ENCODE measurements around the gene PPHLN1. TPM values are rescaled to one million over a fixed set of nuclear protein-coding genes. Genes with fewer than 3 reads are reported as not detected.
A peak's percentile ranks its signal among the peaks of the same experiment; 100 is the strongest.
"Not testable (repeated sequence)": the region's sequence is repeated elsewhere in the genome, so short reads cannot be mapped to it uniquely, and the experiment has no call there.

The PPHLN1 gene
- total RNA-seq, 1 donor from 2014 or later: 74.9 TPM

DNA sequence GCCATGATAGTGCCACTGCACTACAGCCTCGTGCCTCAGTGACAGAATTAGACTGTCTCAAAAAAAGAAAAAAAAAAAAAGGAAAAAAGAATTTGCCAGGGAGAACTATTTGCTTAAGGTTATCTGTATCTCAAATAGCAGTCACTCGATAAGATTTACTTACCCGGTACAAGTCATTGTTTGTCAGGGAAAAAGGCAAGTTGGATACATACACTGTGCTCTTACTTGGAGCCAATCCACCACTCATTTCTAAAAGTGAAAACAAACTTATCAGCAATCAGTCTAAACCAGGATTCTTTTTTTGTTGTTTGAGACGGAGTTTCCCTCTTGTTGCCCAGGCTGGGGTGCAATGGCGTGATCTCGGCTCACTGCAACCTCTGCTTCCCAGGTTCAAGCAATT is 2.1 kb upstream of the PPHLN1 start:
- no peaks in the 10 kb centered on the region for H3K9me3 Mint-ChIP-seq
- peaks cover 23% of the 10 kb centered on the region for H3K4me1 Mint-ChIP-seq
- TF ChIP-seq, protein P1, sequence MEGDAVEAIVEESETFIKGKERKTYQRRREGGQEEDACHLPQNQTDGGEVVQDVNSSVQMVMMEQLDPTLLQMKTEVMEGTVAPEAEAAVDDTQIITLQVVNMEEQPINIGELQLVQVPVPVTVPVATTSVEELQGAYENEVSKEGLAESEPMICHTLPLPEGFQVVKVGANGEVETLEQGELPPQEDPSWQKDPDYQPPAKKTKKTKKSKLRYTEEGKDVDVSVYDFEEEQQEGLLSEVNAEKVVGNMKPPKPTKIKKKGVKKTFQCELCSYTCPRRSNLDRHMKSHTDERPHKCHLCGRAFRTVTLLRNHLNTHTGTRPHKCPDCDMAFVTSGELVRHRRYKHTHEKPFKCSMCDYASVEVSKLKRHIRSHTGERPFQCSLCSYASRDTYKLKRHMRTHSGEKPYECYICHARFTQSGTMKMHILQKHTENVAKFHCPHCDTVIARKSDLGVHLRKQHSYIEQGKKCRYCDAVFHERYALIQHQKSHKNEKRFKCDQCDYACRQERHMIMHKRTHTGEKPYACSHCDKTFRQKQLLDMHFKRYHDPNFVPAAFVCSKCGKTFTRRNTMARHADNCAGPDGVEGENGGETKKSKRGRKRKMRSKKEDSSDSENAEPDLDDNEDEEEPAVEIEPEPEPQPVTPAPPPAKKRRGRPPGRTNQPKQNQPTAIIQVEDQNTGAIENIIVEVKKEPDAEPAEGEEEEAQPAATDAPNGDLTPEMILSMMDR (IDR thresholded peaks at IDR 0.05; ENCODE audit: unreplicated experiment): no peak
- no peak overlapping the region for H3K27ac Mint-ChIP-seq
- DNase-seq (ENCODE audit: low spot score in 2 of 2, unreplicated experiment in 2 of 2): no peak
- H3K4me3 Mint-ChIP-seq: no peak overlapping the region
- H3K27me3 Mint-ChIP-seq (ENCODE audit: low read depth): no peaks in the 10 kb centered on the region
- peaks cover 17% of the 10 kb centered on the region for H3K36me3 Mint-ChIP-seq

DNA sequence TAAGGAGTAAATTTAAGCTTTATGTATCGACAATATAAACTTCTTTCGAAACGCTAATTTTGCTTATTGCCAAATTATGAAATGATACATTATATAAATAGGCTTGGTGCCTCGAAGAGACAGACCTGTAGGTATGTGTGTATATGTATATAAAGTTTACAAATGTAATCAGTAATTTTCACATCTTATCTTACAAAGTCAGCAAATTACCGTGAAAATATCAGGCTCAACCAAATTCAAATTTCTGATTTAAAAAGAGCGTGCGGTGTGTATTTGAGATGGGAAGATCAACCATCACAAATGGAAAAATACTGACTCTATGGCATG is 678 bp upstream of the PPHLN1 start:
- TF ChIP-seq, protein P1 (IDR thresholded peaks at IDR 0.05; ENCODE audit: unreplicated experiment): no peak
- Mint-ChIP-seq H3K4me3 (peak overlapping the region; percentile 98), H3K27me3 (ENCODE audit: low read depth) (no peaks in the 10 kb centered on the region), H3K36me3 (peaks cover 12% of the 10 kb centered on the region), H3K27ac (peak overlapping the region; percentile 99), H3K4me1 (peaks cover 24% of the 10 kb centered on the region), H3K9me3 (no peaks in the 10 kb centered on the region)
- no peak for DNase-seq (ENCODE audit: low spot score in 2 of 2, unreplicated experiment in 2 of 2)

DNA sequence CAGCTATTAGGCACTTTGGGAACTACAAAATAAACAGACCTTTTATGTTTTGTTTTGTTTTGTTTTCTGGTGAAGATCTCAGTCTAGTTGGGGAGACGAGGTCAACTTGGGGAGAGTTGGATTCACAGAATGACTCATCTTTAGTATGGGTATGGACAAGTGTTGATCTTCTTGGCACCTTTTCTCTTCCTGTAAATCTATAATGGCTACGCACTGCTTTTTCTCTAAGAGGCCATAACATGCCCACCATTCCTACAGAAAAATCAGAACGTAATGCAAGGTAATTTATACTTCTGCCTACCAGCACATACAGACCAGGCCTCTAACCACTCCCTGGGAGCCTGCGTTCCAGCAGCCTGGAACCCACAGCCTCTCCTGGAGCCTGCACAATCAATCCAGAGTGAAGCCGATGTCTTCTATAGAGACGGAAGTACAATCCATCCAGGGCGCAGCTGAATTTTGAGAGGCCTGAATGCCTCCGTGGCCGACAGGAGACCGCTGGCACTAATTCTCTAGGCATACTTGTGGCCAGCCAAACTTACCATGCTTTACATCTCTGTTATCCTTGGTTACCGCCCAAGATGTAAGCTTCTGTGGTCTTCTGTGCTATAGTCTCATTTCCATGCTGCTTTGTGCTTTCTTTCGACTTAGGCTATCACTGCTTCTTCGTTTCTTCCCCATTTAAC is 717 bp downstream of the PPHLN1 start:
- TF ChIP-seq, protein P1 (IDR thresholded peaks at IDR 0.05; ENCODE audit: unreplicated experiment): no peak
- Mint-ChIP-seq H3K4me1 (peaks cover 28% of the 10 kb centered on the region), H3K9me3 (no peaks in the 10 kb centered on the region), H3K27me3 (ENCODE audit: low read depth) (no peaks in the 10 kb centered on the region), H3K4me3 (peak overlapping the region; percentile 98), H3K27ac (peak overlapping the region; percentile 99), H3K36me3 (peaks cover 2% of the 10 kb centered on the region)
- no peak for DNase-seq (ENCODE audit: low spot score in 2 of 2, unreplicated experiment in 2 of 2)

DNA sequence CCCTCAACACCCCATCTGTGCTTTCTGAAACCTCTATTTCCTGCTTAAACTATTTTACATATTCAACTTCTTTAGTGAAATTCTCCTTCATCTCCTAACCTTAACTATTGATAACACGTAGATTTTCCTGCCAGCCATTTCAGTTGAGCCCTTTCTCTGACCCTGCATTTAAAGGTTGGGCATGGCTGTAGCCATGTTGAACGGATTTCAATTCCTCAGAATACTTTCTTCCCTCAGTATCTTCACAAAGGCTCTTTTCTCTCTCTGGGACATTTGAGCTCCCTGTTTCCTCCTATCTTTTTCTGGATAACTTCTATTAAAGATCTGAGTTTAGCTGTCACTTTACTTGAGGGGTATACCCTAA is 1.2 kb downstream of the PPHLN1 start:
- H3K36me3 Mint-ChIP-seq: no peaks in the 10 kb centered on the region
- peak overlapping the region; percentile 99 for H3K27ac Mint-ChIP-seq
- peak overlapping the region; percentile 98 for H3K4me3 Mint-ChIP-seq
- no peaks in the 10 kb centered on the region for H3K9me3 Mint-ChIP-seq
- no peaks in the 10 kb centered on the region for H3K27me3 Mint-ChIP-seq (ENCODE audit: low read depth)
- peaks cover 31% of the 10 kb centered on the region for H3K4me1 Mint-ChIP-seq
- TF ChIP-seq, protein P1 (IDR thresholded peaks at IDR 0.05; ENCODE audit: unreplicated experiment): no peak
- no peak for DNase-seq (ENCODE audit: low spot score in 2 of 2, unreplicated experiment in 2 of 2)

DNA sequence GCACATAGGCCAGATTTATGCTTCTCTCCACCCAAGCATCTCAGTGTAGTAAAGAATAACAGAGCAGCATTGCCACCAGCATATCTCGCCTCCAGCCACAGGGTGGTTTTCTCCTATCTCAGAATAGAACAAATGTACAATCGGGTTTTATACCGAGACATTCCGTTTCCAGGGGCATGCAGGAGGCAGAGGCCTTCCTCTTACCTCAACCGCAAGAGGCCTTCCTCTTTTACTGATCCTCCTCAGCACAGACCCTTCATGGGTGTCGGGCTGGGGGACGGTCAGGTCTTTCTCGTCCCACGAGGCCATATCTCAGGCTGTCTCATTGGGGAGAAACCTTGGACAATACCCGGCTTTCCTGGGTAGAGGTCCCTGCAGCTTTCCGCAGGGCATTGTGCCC is 4.1 kb downstream of the PPHLN1 start:
- not testable (repeated sequence) for H3K27ac Mint-ChIP-seq; H3K4me3 Mint-ChIP-seq; DNase-seq (ENCODE audit: low spot score in 2 of 2, unreplicated experiment in 2 of 2); H3K27me3 Mint-ChIP-seq (ENCODE audit: low read depth); H3K36me3 Mint-ChIP-seq; H3K9me3 Mint-ChIP-seq
- H3K4me1 Mint-ChIP-seq: peaks cover 31% of the 10 kb centered on the region

DNA sequence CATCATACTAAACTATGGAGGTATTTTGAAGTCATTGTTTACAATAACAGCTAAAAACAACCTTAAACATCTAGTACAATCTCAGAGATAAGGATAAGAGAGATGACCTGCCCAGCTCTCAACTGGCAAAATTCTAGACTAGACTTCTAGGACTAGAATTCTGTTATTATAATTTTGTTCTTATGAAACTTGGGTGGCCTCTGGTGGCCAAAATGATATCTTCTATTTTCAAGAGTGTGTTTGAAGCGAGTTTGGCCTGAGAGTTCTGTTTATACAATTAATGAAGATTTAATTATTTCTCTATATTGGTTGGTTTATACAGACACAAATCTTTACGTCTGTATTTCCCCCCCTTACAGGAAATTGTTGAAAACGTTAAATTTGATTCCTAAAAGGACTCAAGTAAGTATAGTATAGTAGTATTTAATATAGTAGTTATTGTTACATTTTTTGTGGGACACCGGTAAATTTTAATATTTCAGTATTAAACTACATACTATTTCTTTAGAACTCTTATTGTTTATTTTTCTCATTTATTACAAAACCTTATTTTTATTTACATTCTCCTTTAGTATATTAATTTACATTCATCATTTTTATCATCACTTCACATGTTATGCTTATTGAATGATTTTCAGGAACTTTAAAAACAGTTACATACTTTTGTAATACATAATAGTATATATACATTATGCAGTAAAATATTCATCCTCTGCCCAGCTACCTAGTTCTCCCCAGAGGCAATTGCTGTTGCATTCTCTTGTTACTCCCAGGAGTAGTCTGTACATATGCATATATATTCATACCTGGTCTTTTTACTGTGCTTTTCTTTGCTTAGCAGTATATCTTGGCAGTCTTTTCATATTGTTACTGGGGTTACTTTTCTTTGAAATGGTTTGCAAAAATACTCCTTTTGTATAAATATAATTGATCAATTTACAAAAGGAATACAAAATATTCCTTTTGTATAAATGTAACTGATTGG is 6.6 kb downstream of the PPHLN1 start:
- H3K27ac Mint-ChIP-seq: peak overlapping the region; percentile 69
- no peak overlapping the region for H3K4me3 Mint-ChIP-seq
- no peaks in the 10 kb centered on the region for H3K9me3 Mint-ChIP-seq
- no peak for DNase-seq (ENCODE audit: low spot score in 2 of 2, unreplicated experiment in 2 of 2)
- no peaks in the 10 kb centered on the region for H3K27me3 Mint-ChIP-seq (ENCODE audit: low read depth)
- TF ChIP-seq, protein P1 (IDR thresholded peaks at IDR 0.05; ENCODE audit: unreplicated experiment): peak; percentile 67
- H3K4me1 Mint-ChIP-seq: peaks cover 24% of the 10 kb centered on the region
- H3K36me3 Mint-ChIP-seq: peaks cover 1% of the 10 kb centered on the region
